ENCODE results near the gene HOTAIR. TPM values are rescaled to one million over a fixed set of nuclear protein-coding genes. Genes with fewer than 3 reads are reported as not detected.

Gene HOTAIR
- total RNA-seq, 2 donors from 2014 or later, result not detected

GRCh38 chr12:53952871-53953734 lies 21.7 kb downstream of the HOTAIR start:
- no peak for DNase-seq (ENCODE audit: low spot score)
- H3K4me1 ChIP-seq, result peaks cover 0 to 26% of the 10 kb centered on the region in 2 donors
- peaks cover 57 to 81% of the 10 kb centered on the region in 2 donors for H3K27me3 ChIP-seq
- TF ChIP-seq CTCF (IDR thresholded peaks at IDR 0.05), result no peak
- no peak overlapping the region for H3K4me3 ChIP-seq
- H3K36me3 ChIP-seq, result no peaks in the 10 kb centered on the region
- H3K27ac ChIP-seq, result no peak overlapping the region
- H3K9me3 ChIP-seq, result no peaks in the 10 kb centered on the region

- Histone ChIP-seq H3K9me3 (no peaks in the 10 kb centered on the region), H3K27me3 (peaks cover 57 to 73% of the 10 kb centered on the region in 2 donors), H3K4me3 (no peak overlapping the region), H3K4me1 (peaks cover 0 to 26% of the 10 kb centered on the region in 2 donors), H3K36me3 (no peaks in the 10 kb centered on the region), H3K27ac (no peak overlapping the region)
- no peak for TF ChIP-seq CTCF (IDR thresholded peaks at IDR 0.05)
- DNase-seq (ENCODE audit: low spot score), result no peak
Measured at GRCh38 chr12:53952335-53952694, 22.4 kb downstream of the HOTAIR start.

- TF ChIP-seq CTCF (IDR thresholded peaks at IDR 0.05), result no peak
- H3K36me3 ChIP-seq, result no peaks in the 10 kb centered on the region
- no peak overlapping the region for H3K27ac ChIP-seq
- H3K4me1 ChIP-seq, result peaks cover 0 to 26% of the 10 kb centered on the region in 2 donors
- peaks cover 56 to 67% of the 10 kb centered on the region in 2 donors for H3K27me3 ChIP-seq
- no peak overlapping the region for H3K4me3 ChIP-seq
- no peaks in the 10 kb centered on the region for H3K9me3 ChIP-seq
- DNase-seq (ENCODE audit: low spot score), result no peak
Measured at GRCh38 chr12:53951577-53952334, 23.0 kb downstream of the HOTAIR start.

- Histone ChIP-seq H3K36me3 (no peaks in the 10 kb centered on the region), H3K27me3 (peaks cover 49 to 62% of the 10 kb centered on the region in 2 donors), H3K9me3 (no peaks in the 10 kb centered on the region), H3K27ac (no peak overlapping the region), H3K4me1 (peaks cover 0 to 26% of the 10 kb centered on the region in 2 donors), H3K4me3 (no peak overlapping the region)
- no peak for TF ChIP-seq CTCF (IDR thresholded peaks at IDR 0.05)
- DNase-seq (ENCODE audit: low spot score), result no peak
Measured at GRCh38 chr12:53950789-53951576, 23.8 kb downstream of the HOTAIR start.

GRCh38 chr12:53950437-53950773 lies 24.3 kb downstream of the HOTAIR start:
- no peak overlapping the region for H3K4me3 ChIP-seq
- H3K27me3 ChIP-seq, result peaks cover 49 to 59% of the 10 kb centered on the region in 2 donors
- no peaks in the 10 kb centered on the region for H3K36me3 ChIP-seq
- H3K9me3 ChIP-seq, result no peaks in the 10 kb centered on the region
- H3K27ac ChIP-seq, result no peak overlapping the region
- no peak for TF ChIP-seq CTCF (IDR thresholded peaks at IDR 0.05)
- H3K4me1 ChIP-seq, result peaks cover 0 to 24% of the 10 kb centered on the region in 2 donors
- DNase-seq (ENCODE audit: low spot score), result no peak
